HEK293 (cell line): Measurements from ENCODE around the gene PCBP3.

Source experiments
- ZNF138 ChIP-seq: fragments of 450-650 bp; formaldehyde crosslinking; IDR thresholded peaks from 2 replicates; pipeline ENCODE4 v1.5.1; 2016; ENCODE audit warnings: missing biosample characterization, missing genetic modification characterization, borderline replicate concordance
- ZNF626 ChIP-seq: fragments of 450-650 bp; sonication (Bioruptor Pico); formaldehyde crosslinking; IDR thresholded peaks from 2 replicates; pipeline ENCODE4 v1.5.1; 2018; ENCODE audit warnings: missing biosample characterization, missing genetic modification characterization, inconsistent platforms
- TF ChIP-seq, protein P1 (sequence below): IDR thresholded peaks from 2 replicates; pipeline ENCODE4 v1.6.1; 2011; ENCODE audit warnings: mild to moderate bottlenecking, low read depth, low read length, borderline replicate concordance
- TF ChIP-seq, protein P2 (sequence below): fragments of 450-650 bp; formaldehyde crosslinking; IDR thresholded peaks from 2 replicates; pipeline ENCODE4 v1.5.1; 2016; ENCODE audit warnings: missing biosample characterization, missing genetic modification characterization

DNA sequence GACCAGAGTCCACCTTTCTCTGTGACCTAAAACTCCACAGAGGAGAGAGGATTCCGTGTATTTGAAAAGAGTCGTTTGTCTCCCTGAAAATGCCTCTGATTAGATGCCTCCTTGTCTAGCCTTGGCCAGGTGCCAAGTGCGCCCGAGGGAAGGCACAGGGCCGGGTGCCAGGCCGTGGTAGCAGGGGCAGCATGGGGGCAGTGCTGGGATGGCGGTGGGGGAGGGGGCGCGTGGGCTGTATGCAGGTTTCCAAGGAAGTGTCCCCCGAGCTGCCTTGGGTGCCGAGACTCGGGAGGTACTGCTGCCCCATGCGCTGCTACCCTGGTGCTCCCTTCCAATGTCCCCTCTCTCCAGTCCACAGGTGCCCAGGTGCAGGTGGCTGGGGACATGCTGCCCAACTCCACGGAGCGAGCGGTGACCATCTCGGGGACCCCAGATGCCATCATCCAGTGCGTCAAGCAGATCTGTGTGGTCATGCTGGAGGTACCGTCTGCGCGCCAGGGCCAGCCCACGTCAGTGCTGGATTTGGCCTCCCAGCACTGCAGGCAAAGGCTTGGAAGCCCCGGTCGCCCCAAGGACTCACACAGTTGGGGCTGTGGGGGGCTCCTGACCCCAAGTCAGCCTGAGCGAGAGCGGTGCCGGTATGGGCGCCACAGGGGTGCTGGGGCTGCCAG, 267.2 kb downstream of the PCBP3 start:
- TF ChIP-seq, protein P1, sequence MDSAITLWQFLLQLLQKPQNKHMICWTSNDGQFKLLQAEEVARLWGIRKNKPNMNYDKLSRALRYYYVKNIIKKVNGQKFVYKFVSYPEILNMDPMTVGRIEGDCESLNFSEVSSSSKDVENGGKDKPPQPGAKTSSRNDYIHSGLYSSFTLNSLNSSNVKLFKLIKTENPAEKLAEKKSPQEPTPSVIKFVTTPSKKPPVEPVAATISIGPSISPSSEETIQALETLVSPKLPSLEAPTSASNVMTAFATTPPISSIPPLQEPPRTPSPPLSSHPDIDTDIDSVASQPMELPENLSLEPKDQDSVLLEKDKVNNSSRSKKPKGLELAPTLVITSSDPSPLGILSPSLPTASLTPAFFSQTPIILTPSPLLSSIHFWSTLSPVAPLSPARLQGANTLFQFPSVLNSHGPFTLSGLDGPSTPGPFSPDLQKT = no peak
- TF ChIP-seq, protein P2, sequence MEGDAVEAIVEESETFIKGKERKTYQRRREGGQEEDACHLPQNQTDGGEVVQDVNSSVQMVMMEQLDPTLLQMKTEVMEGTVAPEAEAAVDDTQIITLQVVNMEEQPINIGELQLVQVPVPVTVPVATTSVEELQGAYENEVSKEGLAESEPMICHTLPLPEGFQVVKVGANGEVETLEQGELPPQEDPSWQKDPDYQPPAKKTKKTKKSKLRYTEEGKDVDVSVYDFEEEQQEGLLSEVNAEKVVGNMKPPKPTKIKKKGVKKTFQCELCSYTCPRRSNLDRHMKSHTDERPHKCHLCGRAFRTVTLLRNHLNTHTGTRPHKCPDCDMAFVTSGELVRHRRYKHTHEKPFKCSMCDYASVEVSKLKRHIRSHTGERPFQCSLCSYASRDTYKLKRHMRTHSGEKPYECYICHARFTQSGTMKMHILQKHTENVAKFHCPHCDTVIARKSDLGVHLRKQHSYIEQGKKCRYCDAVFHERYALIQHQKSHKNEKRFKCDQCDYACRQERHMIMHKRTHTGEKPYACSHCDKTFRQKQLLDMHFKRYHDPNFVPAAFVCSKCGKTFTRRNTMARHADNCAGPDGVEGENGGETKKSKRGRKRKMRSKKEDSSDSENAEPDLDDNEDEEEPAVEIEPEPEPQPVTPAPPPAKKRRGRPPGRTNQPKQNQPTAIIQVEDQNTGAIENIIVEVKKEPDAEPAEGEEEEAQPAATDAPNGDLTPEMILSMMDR = no peak
- TF ChIP-seq ZNF626 = no peak
- TF ChIP-seq ZNF138 (tag by site-specific recombination) = no peak
